ENCODE results near the gene AOPEP.

The AOPEP gene

GRCh38 chr9:94717761-94718160 is 8.7 kb upstream of the AOPEP start:
- DNase-seq = peak; percentile 36

GRCh38 chr9:94718936-94719335 is 7.6 kb upstream of the AOPEP start:
- DNase-seq = no peak

GRCh38 chr9:94719878-94720277 is 6.6 kb upstream of the AOPEP start:
- no peak for DNase-seq

GRCh38 chr9:94720846-94721549 is 5.5 kb upstream of the AOPEP start:
- no peak for DNase-seq

GRCh38 chr9:94721754-94722153 is 4.7 kb upstream of the AOPEP start:
- DNase-seq = no peak

GRCh38 chr9:94725293-94725692 is 1.2 kb upstream of the AOPEP start:
- DNase-seq = no peak

GRCh38 chr9:94728719-94729118 is 2.2 kb downstream of the AOPEP start:
- DNase-seq = no peak

GRCh38 chr9:94729199-94729598 is 2.7 kb downstream of the AOPEP start:
- DNase-seq = no peak

- no peak for DNase-seq
Measured at GRCh38 chr9:94734054-94734754, 7.7 kb downstream of the AOPEP start.

- DNase-seq = no peak
Measured at GRCh38 chr9:94736759-94737158, 10.3 kb downstream of the AOPEP start.

- DNase-seq = no peak
Measured at GRCh38 chr9:94740145-94740840, 13.8 kb downstream of the AOPEP start.

GRCh38 chr9:94741866-94742265 is 15.4 kb downstream of the AOPEP start:
- DNase-seq = no peak

- DNase-seq = no peak
Measured at GRCh38 chr9:94743035-94743954, 16.8 kb downstream of the AOPEP start.

- DNase-seq = no peak
Measured at GRCh38 chr9:94745806-94746540, 19.5 kb downstream of the AOPEP start.

- no peak for DNase-seq
Measured at GRCh38 chr9:94746541-94747370, 20.3 kb downstream of the AOPEP start.

- no peak for DNase-seq
Measured at GRCh38 chr9:94754976-94755475, 28.5 kb downstream of the AOPEP start.

- DNase-seq = peak; percentile 67
Measured at GRCh38 chr9:94757158-94757557, 30.7 kb downstream of the AOPEP start.

GRCh38 chr9:94758031-94758430 is 31.5 kb downstream of the AOPEP start:
- no peak for DNase-seq

GRCh38 chr9:94758880-94759279 is 32.4 kb downstream of the AOPEP start:
- DNase-seq = no peak

- no peak for DNase-seq
Measured at GRCh38 chr9:94760010-94760409, 33.5 kb downstream of the AOPEP start.

GRCh38 chr9:94760660-94761059 is 34.2 kb downstream of the AOPEP start:
- DNase-seq = no peak

All from HCEC 1CT (cell line).